T-helper 17 cell (primary cell): Measurements from ENCODE around the gene CDC42BPB. TPM values are rescaled to one million over a fixed set of nuclear protein-coding genes. Genes with fewer than 3 reads are reported as not detected.

Experiments
- ATAC-seq: fragments of 150-1000 bp; cut with Tn5 transposase; 2 replicates; pipeline ENCODE4 v1.10.0; 2021; ENCODE audit warnings: mild to moderate bottlenecking, moderate library complexity
- DNase-seq, 3 donors: peaks; one replicate each; pipeline versions ENCODE4 v3.0.0 to v3.0.0-alpha.2; 2020 to 2021
- H3K9me3 ChIP-seq: one replicate; pipeline ENCODE4 v1.7.0; 2013; ENCODE audit warnings: low read length, mild to moderate bottlenecking; ENCODE audit not compliant: control insufficient read depth, poor library complexity, severe bottlenecking
- H3K27ac Mint-ChIP-seq: one replicate; pipeline ENCODE4 v1.8.0; 2022; ENCODE audit warnings: mild to moderate bottlenecking, moderate library complexity, mixed read lengths
- H3K27me3 Mint-ChIP-seq: one replicate; pipeline ENCODE4 v1.8.0; 2022; ENCODE audit warnings: mixed read lengths
- H3K36me3 Mint-ChIP-seq: one replicate; pipeline ENCODE4 v1.8.0; 2022; ENCODE audit warnings: low read depth, mixed read lengths
- H3K4me1 Mint-ChIP-seq: one replicate; pipeline ENCODE4 v1.8.0; 2022; ENCODE audit warnings: mild to moderate bottlenecking, mixed read lengths
- H3K4me3 Mint-ChIP-seq: one replicate; pipeline ENCODE4 v1.8.0; 2022; ENCODE audit warnings: mild to moderate bottlenecking, moderate library complexity, mixed read lengths
- total RNA-seq, 4 donors: library from RNA in 2 of 4; stranded (reverse) in 2 of 4; gene quantifications; one replicate each; pipeline ENCODE4 v1.2.3 and lab custom pipeline; 2022 to 2026

Gene CDC42BPB
- total RNA-seq, 2 donors from 2014 or later = 11.6 to 16.3 TPM

- ATAC-seq (no peak), DNase-seq (no peak)
- H3K36me3 Mint-ChIP-seq = no peaks in the 10 kb centered on the region
- no peak overlapping the region for H3K27ac Mint-ChIP-seq
- peaks cover 3% of the 10 kb centered on the region for H3K4me1 Mint-ChIP-seq
- H3K4me3 Mint-ChIP-seq = no peak overlapping the region
- peaks cover 8% of the 10 kb centered on the region for H3K27me3 Mint-ChIP-seq
- no peaks in the 10 kb centered on the region for H3K9me3 ChIP-seq
Observed at GRCh38 chr14:103089386-103090335, 32.3 kb upstream of the CDC42BPB start.

GRCh38 chr14:103088921-103089320 is 31.6 kb upstream of the CDC42BPB start:
- Mint-ChIP-seq H3K27ac (no peak overlapping the region), H3K4me1 (peaks cover 3% of the 10 kb centered on the region), H3K4me3 (peak overlapping the region; percentile 12), H3K27me3 (peaks cover 8% of the 10 kb centered on the region), H3K36me3 (no peaks in the 10 kb centered on the region)
- H3K9me3 ChIP-seq = no peaks in the 10 kb centered on the region
- ATAC-seq = no peak
- DNase-seq = no peak

GRCh38 chr14:103087343-103087835 is 30.0 kb upstream of the CDC42BPB start:
- ATAC-seq (no peak), DNase-seq (peak in 1 of 3 donors; percentile 6)
- H3K4me3 Mint-ChIP-seq = no peak overlapping the region
- H3K27ac Mint-ChIP-seq = no peak overlapping the region
- peaks cover 3% of the 10 kb centered on the region for H3K4me1 Mint-ChIP-seq
- H3K27me3 Mint-ChIP-seq = peaks cover 8% of the 10 kb centered on the region
- no peaks in the 10 kb centered on the region for H3K9me3 ChIP-seq
- no peaks in the 10 kb centered on the region for H3K36me3 Mint-ChIP-seq

- H3K9me3 ChIP-seq = no peaks in the 10 kb centered on the region
- Mint-ChIP-seq H3K27ac (no peak overlapping the region), H3K27me3 (peaks cover 8% of the 10 kb centered on the region), H3K4me3 (no peak overlapping the region), H3K4me1 (peaks cover 3% of the 10 kb centered on the region), H3K36me3 (no peaks in the 10 kb centered on the region)
- DNase-seq (no peak), ATAC-seq (no peak)
Observed at GRCh38 chr14:103086771-103087342, 29.5 kb upstream of the CDC42BPB start.

GRCh38 chr14:103085106-103086091 is 28.1 kb upstream of the CDC42BPB start:
- Mint-ChIP-seq H3K27me3 (peaks cover 8% of the 10 kb centered on the region), H3K4me3 (no peak overlapping the region), H3K36me3 (no peaks in the 10 kb centered on the region), H3K4me1 (no peaks in the 10 kb centered on the region), H3K27ac (no peak overlapping the region)
- ATAC-seq (no peak), DNase-seq (peak in 1 of 3 donors; percentile 5)
- no peaks in the 10 kb centered on the region for H3K9me3 ChIP-seq

- no peaks in the 10 kb centered on the region for H3K4me1 Mint-ChIP-seq
- no peak within 1 kb of the TSS for H3K4me3 Mint-ChIP-seq
- peak in 1 of 3 donors; percentile 10 for DNase-seq
- ATAC-seq = no peak
- H3K27ac Mint-ChIP-seq = no peak within 1 kb of the TSS
- no peaks in the 10 kb centered on the region for H3K9me3 ChIP-seq
- H3K36me3 Mint-ChIP-seq = no peaks in the 10 kb centered on the region
- H3K27me3 Mint-ChIP-seq = peaks cover 8% of the 10 kb centered on the region
Observed at GRCh38 chr14:103084021-103084919, 26.9 kb upstream of the CDC42BPB start, which contains the start of gene LBHD2. Gene LBHD2, plus strand, starts transcription at chr14:103084210. Its CDS starts 1,803 bp downstream, at chr14:103086013.

- Mint-ChIP-seq H3K36me3 (no peaks in the 10 kb centered on the region), H3K27me3 (peaks cover 6% of the 10 kb centered on the region), H3K4me3 (no peak overlapping the region), H3K4me1 (no peaks in the 10 kb centered on the region), H3K27ac (no peak overlapping the region)
- DNase-seq (no peak), ATAC-seq (no peak)
- no peaks in the 10 kb centered on the region for H3K9me3 ChIP-seq
Observed at GRCh38 chr14:103081951-103082350, 24.6 kb upstream of the CDC42BPB start.

- ATAC-seq = no peak
- no peaks in the 10 kb centered on the region for H3K4me1 Mint-ChIP-seq
Observed at GRCh38 chr14:103078860-103079587, 21.7 kb upstream of the CDC42BPB start.

GRCh38 chr14:103078420-103078749 is 21.0 kb upstream of the CDC42BPB start:
- Mint-ChIP-seq H3K4me1 (no peaks in the 10 kb centered on the region), H3K4me3 (no peak overlapping the region), H3K27me3 (no peaks in the 10 kb centered on the region), H3K36me3 (no peaks in the 10 kb centered on the region), H3K27ac (no peak overlapping the region)
- DNase-seq = peak; percentile 62 to 70 (median 65)
- no peaks in the 10 kb centered on the region for H3K9me3 ChIP-seq
- peak; percentile 82 for ATAC-seq

More at GRCh38 chr14:103078860-103079587, 21.7 kb upstream of the CDC42BPB start:
- H3K9me3 ChIP-seq = no peaks in the 10 kb centered on the region
- Mint-ChIP-seq H3K27ac (no peak overlapping the region), H3K27me3 (no peaks in the 10 kb centered on the region), H3K36me3 (no peaks in the 10 kb centered on the region), H3K4me3 (no peak overlapping the region)
- DNase-seq = no peak

- ATAC-seq = no peak
- H3K9me3 ChIP-seq = no peaks in the 10 kb centered on the region
- Mint-ChIP-seq H3K4me1 (no peaks in the 10 kb centered on the region), H3K4me3 (no peak overlapping the region), H3K27ac (no peak overlapping the region), H3K27me3 (peaks cover 1% of the 10 kb centered on the region), H3K36me3 (no peaks in the 10 kb centered on the region)
- no peak for DNase-seq
Observed at GRCh38 chr14:103074729-103075367, 17.5 kb upstream of the CDC42BPB start.
